H1 (cell line): ENCODE data around the gene LMAN1L. TPM values are rescaled to one million over a fixed set of nuclear protein-coding genes. Genes with fewer than 3 reads are reported as not detected.
A peak's percentile ranks its signal among the peaks of the same experiment; 100 is the strongest.

Experiments
- CTCF ChIA-PET: fragments of 300-600 bp; sonication (Branson Sonifier 250); formaldehyde crosslinking; loops from one replicate; lab custom pipeline; 2021; ENCODE audit not compliant: partially characterized antibody; lab: Charles Lee
- POLR2A ChIA-PET: fragments of 300-600 bp; sonication (Branson Sonifier 250); formaldehyde crosslinking; loops from one replicate; lab custom pipeline; 2021; ENCODE audit warnings: inconsistent platforms; ENCODE audit not compliant: partially characterized antibody; lab: Charles Lee
- DNase-seq, 2 experiments: peaks; one replicate each; pipeline versions ENCODE4 v3.0.0 to v3.0.0-alpha.2; 2010 to 2022; ENCODE audit warnings: low spot score in 2 of 2, low read depth in 1 of 2, mixed read lengths in 1 of 2
- FAIRE-seq: peaks from 2 replicates; lab custom pipeline; 2011; peaks lifted over from hg19 to GRCh38; lab: Jason Lieb, UNC
- H2AFZ ChIP-seq: 2 replicates; pipeline ENCODE4 v1.8.1; 2012; ENCODE audit warnings: low read length, inconsistent platforms
- H2AK5ac ChIP-seq: 2 replicates; pipeline ENCODE4 v1.6.1; 2013; ENCODE audit warnings: low read depth, low read length
- H2BK120ac ChIP-seq: replicated peaks from 2 replicates; pipeline ENCODE3; 2013; ENCODE audit warnings: low read depth, low read length, inconsistent platforms
- H2BK12ac ChIP-seq: 2 replicates; pipeline ENCODE4 v1.6.1; 2013; ENCODE audit warnings: low read depth, low read length
- H2BK15ac ChIP-seq: 2 replicates; pipeline ENCODE4 v1.6.1; 2013; ENCODE audit warnings: low read length
- H2BK20ac ChIP-seq: 2 replicates; pipeline ENCODE4 v1.6.1; 2013; ENCODE audit warnings: low read length
- H2BK5ac ChIP-seq: 2 replicates; pipeline ENCODE4 v1.6.1; 2013; ENCODE audit warnings: low read depth, low read length
- H3K14ac ChIP-seq: 2 replicates; pipeline ENCODE4 v1.6.1; 2013; ENCODE audit warnings: inconsistent platforms; ENCODE audit not compliant: insufficient read length
- H3K18ac ChIP-seq: 2 replicates; pipeline ENCODE4 v1.6.1; 2013; ENCODE audit warnings: low read length; ENCODE audit errors: extremely low read depth
- H3K23ac ChIP-seq: 2 replicates; pipeline ENCODE4 v1.6.1; 2013; ENCODE audit warnings: inconsistent platforms; ENCODE audit not compliant: insufficient read length
- H3K23me2 ChIP-seq: 2 replicates; pipeline ENCODE4 v1.6.1; 2013; ENCODE audit warnings: low read depth, low read length
- H3K27ac ChIP-seq: 2 replicates; pipeline ENCODE4 v1.6.1; 2011; ENCODE audit warnings: low read depth, low read length, inconsistent platforms
- H3K27me3 ChIP-seq, 4 experiments: replicated peaks in 1 of 4; 1 replicate in 1 of 4; 2 replicates in 3 of 4; pipeline versions ENCODE4 v1.6.1 to v1.8.1; 2011 to 2013; ENCODE audit warnings: low read length in 3 of 4, mild to moderate bottlenecking in 3 of 4, inconsistent platforms in 2 of 4, mixed read lengths in 2 of 4, moderate library complexity in 1 of 4; ENCODE audit not compliant: control insufficient read depth in 3 of 4, insufficient read depth in 3 of 4; ENCODE audit errors: extremely low read depth in 1 of 4
- H3K36me3 ChIP-seq, 4 experiments: 2 replicates each; pipeline versions ENCODE4 v1.6.1 to v1.8.1; 2011 to 2013; ENCODE audit warnings: mild to moderate bottlenecking in 4 of 4, low read length in 3 of 4, moderate library complexity in 2 of 4, control low read depth in 1 of 4, inconsistent platforms in 1 of 4; ENCODE audit not compliant: insufficient read depth in 4 of 4, control insufficient read depth in 2 of 4
- H3K4ac ChIP-seq: replicated peaks from 2 replicates; pipeline ENCODE3; 2013; ENCODE audit warnings: low read length, low read depth, mixed read lengths, inconsistent platforms; ENCODE audit not compliant: insufficient read length
- H3K4me1 ChIP-seq, 4 experiments: replicated peaks in 1 of 4; 1 replicate in 1 of 4; 2 replicates in 3 of 4; pipeline versions ENCODE4 v1.6.1 to v1.8.1; 2011 to 2013; ENCODE audit warnings: low read length in 3 of 4, inconsistent platforms in 2 of 4, mixed read lengths in 1 of 4; ENCODE audit not compliant: insufficient read depth in 4 of 4, control insufficient read depth in 3 of 4
- H3K4me2 ChIP-seq, 2 experiments: 2 replicates each; pipeline versions ENCODE4 v1.6.1 to v1.8.1; 2011 to 2013; ENCODE audit warnings: low read depth in 2 of 2, low read length in 2 of 2, control low read depth in 1 of 2, inconsistent platforms in 1 of 2, mild to moderate bottlenecking in 1 of 2; ENCODE audit not compliant: insufficient read depth in 1 of 2
- H3K4me3 ChIP-seq, 4 experiments: fragments of 200-600, 300-600 bp in 1 of 4; sonication (generic), shearing (Covaris generic), sonication (Bioruptor Twin) in 1 of 4; 2 replicates each; pipeline versions ENCODE4 v1.5.1 to v1.8.1; 2011 to 2016; ENCODE audit warnings: low read length in 4 of 4, low read depth in 3 of 4, control low read depth in 2 of 4, inconsistent platforms in 2 of 4, mild to moderate bottlenecking in 2 of 4, mixed read lengths in 1 of 4, moderate library complexity in 1 of 4; ENCODE audit not compliant: insufficient read depth in 2 of 4; ENCODE audit errors: extremely low read depth in 1 of 4
- H3K56ac ChIP-seq: replicated peaks from 2 replicates; pipeline ENCODE3; 2013; ENCODE audit warnings: low read depth, mild to moderate bottlenecking, mixed read lengths, low read length, inconsistent platforms; ENCODE audit not compliant: insufficient read length
- H3K79me1 ChIP-seq: 2 replicates; pipeline ENCODE4 v1.6.1; 2013; ENCODE audit warnings: low read depth, low read length, control low read depth
- H3K79me2 ChIP-seq, 2 experiments: 2 replicates each; pipeline versions ENCODE4 v1.6.1 to v1.8.1; 2012 to 2013; ENCODE audit warnings: low read length in 2 of 2, mild to moderate bottlenecking in 2 of 2, inconsistent platforms in 1 of 2; ENCODE audit not compliant: insufficient read depth in 2 of 2, control insufficient read depth in 1 of 2
- H3K9ac ChIP-seq, 4 experiments: replicated peaks in 1 of 4; 1 replicate in 1 of 4; 2 replicates in 3 of 4; pipeline versions ENCODE4 v1.6.1 to v1.8.1; 2011 to 2013; ENCODE audit warnings: low read depth in 3 of 4, low read length in 3 of 4, control low read depth in 2 of 4, mild to moderate bottlenecking in 2 of 4, moderate library complexity in 2 of 4, inconsistent platforms in 1 of 4; ENCODE audit errors: extremely low read depth in 1 of 4
- H3K9me3 ChIP-seq, 2 experiments: 2 replicates each; pipeline versions ENCODE4 v1.6.1 to v1.8.1; 2012 to 2013; ENCODE audit warnings: mild to moderate bottlenecking in 2 of 2, moderate library complexity in 2 of 2, control low read depth in 1 of 2, inconsistent platforms in 1 of 2, low read depth in 1 of 2, low read length in 1 of 2, mixed read lengths in 1 of 2; ENCODE audit not compliant: insufficient read depth in 2 of 2
- H4K20me1 ChIP-seq, 2 experiments: replicated peaks in 1 of 2; 2 replicates each; pipeline versions ENCODE3 to v1.8.1; 2011 to 2013; ENCODE audit warnings: inconsistent platforms in 2 of 2, low read length in 2 of 2, mild to moderate bottlenecking in 1 of 2; ENCODE audit not compliant: insufficient read depth in 2 of 2, control insufficient read depth in 1 of 2
- H4K5ac ChIP-seq: 2 replicates; pipeline ENCODE4 v1.6.1; 2013; ENCODE audit warnings: low read length, low read depth, mixed read lengths, inconsistent platforms; ENCODE audit not compliant: insufficient read length
- H4K8ac ChIP-seq: 2 replicates; pipeline ENCODE4 v1.8.0; 2013; ENCODE audit warnings: mild to moderate bottlenecking, moderate library complexity, low read length, inconsistent platforms; ENCODE audit not compliant: insufficient read depth; ENCODE audit errors: extremely low read depth
- H4K91ac ChIP-seq: replicated peaks from 2 replicates; pipeline ENCODE3; 2013; ENCODE audit warnings: low read length, mixed read lengths, inconsistent platforms; ENCODE audit not compliant: insufficient read length
- RAD21 ChIP-seq, 2 experiments: IDR thresholded peaks in 1 of 2; conservative IDR thresholded peaks in 1 of 2; 2 replicates each; pipeline ENCODE4 v1.6.1; 2011; ENCODE audit warnings: low read depth in 2 of 2, low read length in 2 of 2, improper control_type of control experiment in 1 of 2, inconsistent platforms in 1 of 2, mild to moderate bottlenecking in 1 of 2, moderate library complexity in 1 of 2
- SIX5 ChIP-seq: IDR thresholded peaks from 2 replicates; pipeline ENCODE4 v1.6.1; 2011; ENCODE audit warnings: mild to moderate bottlenecking, low read depth, low read length
- SUZ12 ChIP-seq: fragments of 200-600 bp; sonication (generic); IDR thresholded peaks from 2 replicates; pipeline ENCODE4 v1.6.1; 2012; ENCODE audit warnings: mild to moderate bottlenecking, inconsistent platforms, low read length, moderate library complexity, mixed read lengths
- WGBS, 2 experiments: shearing (Covaris generic) in 1 of 2; methylation state at CpG; one replicate each; pipeline versions ENCODE4 v1.1.6 to v1.1.7; 2013 to 2015; ENCODE audit warnings: low lambda C conversion rate in 2 of 2, mixed read lengths in 2 of 2, inconsistent platforms in 1 of 2, low coverage in 1 of 2, missing lambda C conversion rate in 1 of 2; ENCODE audit not compliant: insufficient replicate concordance in 2 of 2, insufficient coverage in 1 of 2, insufficient read length in 1 of 2; ENCODE audit errors: extremely low coverage in 1 of 2, missing lambda C conversion rate in 1 of 2; 5-methylcytosine and 5-hydroxymethylcytosine counted together
- polyA plus RNA-seq, 7 experiments: library from polyadenylated mRNA; depleted of rRNA in 3 of 7; stranded (reverse) in 5 of 7; unstranded in 2 of 7; fragments of >200 nt in 5 of 7; fragments of 200-250 nt in 2 of 7; gene quantifications; 1 replicate in 5 of 7; 2 replicates in 1 of 7; 4 replicates in 1 of 7; pipeline versions ENCODE4 v1.2.1 to v1.2.3, GENCODE V29; 2011 to 2013; ENCODE audit warnings: missing spikeins in 2 of 7, mixed read lengths in 2 of 7
- total RNA-seq: library from RNA; stranded (reverse); fragmentation: NEBNext Ultra II Directional; extraction: Animal tissue kit (Norgen Biotek cat#: 25700); gene quantifications from 2 replicates; pipeline ENCODE4 v1.2.1, GENCODE V29; 2021
- TF ChIP-seq, protein P1 (sequence below), 3 experiments: IDR thresholded peaks; 1 replicate in 2 of 3; 2 replicates in 1 of 3; pipeline versions ENCODE4 v1.5.1 to v1.6.1; 2011; ENCODE audit warnings: low read length in 3 of 3, mild to moderate bottlenecking in 3 of 3, inconsistent platforms in 2 of 3, low read depth in 1 of 3, moderate library complexity in 1 of 3; ENCODE audit not compliant: insufficient read depth in 1 of 3; ENCODE audit errors: control extremely low read depth in 1 of 3

The LMAN1L gene
- total and polyA plus RNA-seq, 2 of the 8 experiments (the other 6 are each of a cell fraction or from before 2014, with no cell fraction given), result not detected

DNA sequence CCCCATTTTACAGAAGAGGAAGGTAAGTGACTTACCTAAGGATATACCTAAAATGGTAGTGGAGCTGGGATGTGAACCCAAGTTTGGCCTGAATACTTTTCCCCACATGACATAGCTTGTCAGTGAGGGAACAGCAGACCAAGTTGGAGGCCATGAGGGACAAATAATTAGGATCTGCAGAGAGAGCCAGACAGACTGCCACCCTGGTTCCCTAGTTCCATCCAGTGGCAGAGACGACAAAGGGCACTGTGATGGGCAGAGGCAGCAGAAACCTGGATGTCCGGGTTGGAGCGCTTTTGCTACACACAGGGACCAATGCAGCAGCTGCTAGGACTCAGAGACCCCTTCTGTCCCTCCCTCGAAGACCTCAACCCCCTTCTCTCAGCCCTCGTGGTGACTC is 15.0 kb downstream of the LMAN1L start:
- no peak overlapping the region for H3K4me3 ChIP-seq
- no peak overlapping the region for H2BK120ac ChIP-seq
- no peak overlapping the region for H3K27ac ChIP-seq
- no peak overlapping the region for H4K5ac ChIP-seq
- H3K79me1 ChIP-seq, result no peaks in the 10 kb centered on the region
- H3K27me3 ChIP-seq, result peaks cover 4 to 47% (median 29%) of the 10 kb centered on the region in 4 experiments
- no peak overlapping the region; the same call in 1 of the 2 replicates for H4K8ac ChIP-seq
- ChIA-PET POLR2A (interaction anchor here (1.6 to 3.1 kb wide), 6 partner anchors 9 to 68 kb away, joined by 3 to 12 read pairs (median 6); partner anchors contain the start of genes LMAN1L and ULK3), CTCF (interaction anchor here (0.8 to 15.7 kb wide), 14 partner anchors 8 to 477 kb away, joined by 3 to 135 read pairs (median 6); partner anchors contain the start of gene CSK)
- H3K4me1 ChIP-seq, result peaks cover 0 to 7% (median 4%) of the 10 kb centered on the region in 4 experiments; a peak in 4 of 7 replicates
- FAIRE-seq, result no peak
- H3K4me2 ChIP-seq, result no peak overlapping the region
- no peak overlapping the region for H2BK20ac ChIP-seq
- H2AFZ ChIP-seq, result no peak overlapping the region
- H3K23me2 ChIP-seq, result 0 out of 2 replicates have a peak, but pooled peaks cover 3% of the 10 kb centered on the region
- no peak overlapping the region for H3K4ac ChIP-seq
- no peak for DNase-seq
- no peak overlapping the region for H3K23ac ChIP-seq
- H3K36me3 ChIP-seq, result no peaks in the 10 kb centered on the region
- H3K9me3 ChIP-seq, result no peaks in the 10 kb centered on the region
- no peak overlapping the region for H3K14ac ChIP-seq
- no peak overlapping the region for H2BK12ac ChIP-seq
- H4K20me1 ChIP-seq, result peaks cover 0 to 2% of the 10 kb centered on the region in 2 experiments
- 84% methylated on average over 5 of the region's 5 CpGs; no CpG with 5 or more reads in 1 of the 2 experiments for WGBS, 2 experiments
- no peak overlapping the region for H3K56ac ChIP-seq
- H2AK5ac ChIP-seq, result no peak overlapping the region
- no peak overlapping the region for H4K91ac ChIP-seq
- TF ChIP-seq SUZ12 (no peak), RAD21 (IDR thresholded peaks at IDR 0.05 in 1 of 2, conservative IDR thresholded peaks at IDR 0.05 in 1 of 2; ENCODE audit: low read depth in 2 of 2, low read length in 2 of 2) (peak; percentile 21 to 37), SIX5 (no peak)
- TF ChIP-seq, protein P1, sequence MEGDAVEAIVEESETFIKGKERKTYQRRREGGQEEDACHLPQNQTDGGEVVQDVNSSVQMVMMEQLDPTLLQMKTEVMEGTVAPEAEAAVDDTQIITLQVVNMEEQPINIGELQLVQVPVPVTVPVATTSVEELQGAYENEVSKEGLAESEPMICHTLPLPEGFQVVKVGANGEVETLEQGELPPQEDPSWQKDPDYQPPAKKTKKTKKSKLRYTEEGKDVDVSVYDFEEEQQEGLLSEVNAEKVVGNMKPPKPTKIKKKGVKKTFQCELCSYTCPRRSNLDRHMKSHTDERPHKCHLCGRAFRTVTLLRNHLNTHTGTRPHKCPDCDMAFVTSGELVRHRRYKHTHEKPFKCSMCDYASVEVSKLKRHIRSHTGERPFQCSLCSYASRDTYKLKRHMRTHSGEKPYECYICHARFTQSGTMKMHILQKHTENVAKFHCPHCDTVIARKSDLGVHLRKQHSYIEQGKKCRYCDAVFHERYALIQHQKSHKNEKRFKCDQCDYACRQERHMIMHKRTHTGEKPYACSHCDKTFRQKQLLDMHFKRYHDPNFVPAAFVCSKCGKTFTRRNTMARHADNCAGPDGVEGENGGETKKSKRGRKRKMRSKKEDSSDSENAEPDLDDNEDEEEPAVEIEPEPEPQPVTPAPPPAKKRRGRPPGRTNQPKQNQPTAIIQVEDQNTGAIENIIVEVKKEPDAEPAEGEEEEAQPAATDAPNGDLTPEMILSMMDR (IDR thresholded peaks at IDR 0.05; ENCODE audit: control extremely low read depth in 1 of 3, insufficient read depth in 1 of 3, low read depth in 1 of 3, low read length in 3 of 3), result peak in 1 of 3 experiments; percentile 24; a peak in 1 of 4 replicates
- TF ChIP-seq, all 59 proteins: peak for 2
- no peak overlapping the region for H2BK15ac ChIP-seq
- no peaks in the 10 kb centered on the region for H3K79me2 ChIP-seq
- H3K18ac ChIP-seq, result no peak overlapping the region
- H2BK5ac ChIP-seq, result no peak overlapping the region
- no peak overlapping the region for H3K9ac ChIP-seq
